GM04503 (cell line): ENCODE results near the gene BOK.
"Not testable (repeated sequence)": the region's sequence is repeated elsewhere in the genome, so short reads cannot be mapped to it uniquely, and the experiment has no call there.

Experiments used
- DNase-seq: peaks from one replicate; pipeline ENCODE4 v3.0.0-alpha.2; 2012; ENCODE audit warnings: low read depth

Gene BOK

GRCh38 chr2:241558532-241559322, at the start of gene BOK:
Gene BOK, plus strand, starts transcription at chr2:241558745. Its CDS starts 739 bp downstream, at chr2:241559484.
- no peak for DNase-seq

GRCh38 chr2:241509155-241509784, 49.3 kb upstream of the BOK start:
- DNase-seq, result no peak

- no peak for DNase-seq
Observed at GRCh38 chr2:241511091-241511741, 47.3 kb upstream of the BOK start.

- DNase-seq, result peak; percentile 8
Observed at GRCh38 chr2:241514553-241514952, 44.0 kb upstream of the BOK start.

GRCh38 chr2:241514986-241515737, 43.4 kb upstream of the BOK start:
- peak; percentile 13 for DNase-seq

GRCh38 chr2:241516520-241516965, 42.0 kb upstream of the BOK start:
- DNase-seq, result no peak

- no peak for DNase-seq
Observed at GRCh38 chr2:241517297-241517696, 41.2 kb upstream of the BOK start.

- DNase-seq, result no peak
Observed at GRCh38 chr2:241519669-241520068, 38.9 kb upstream of the BOK start.

GRCh38 chr2:241522477-241522876, 36.1 kb upstream of the BOK start:
- DNase-seq, result no peak

- DNase-seq, result not testable (repeated sequence)
Observed at GRCh38 chr2:241525818-241526780, 32.4 kb upstream of the BOK start.

- no peak for DNase-seq
Observed at GRCh38 chr2:241530571-241530970, 28.0 kb upstream of the BOK start.

GRCh38 chr2:241531161-241531722, 27.3 kb upstream of the BOK start:
- no peak for DNase-seq

- no peak for DNase-seq
Observed at GRCh38 chr2:241532168-241532567, 26.4 kb upstream of the BOK start.

GRCh38 chr2:241532733-241533601, 25.6 kb upstream of the BOK start:
- no peak for DNase-seq

- no peak for DNase-seq
Observed at GRCh38 chr2:241534293-241534692, 24.3 kb upstream of the BOK start.

- no peak for DNase-seq
Observed at GRCh38 chr2:241534701-241535375, 23.7 kb upstream of the BOK start.

GRCh38 chr2:241535871-241536655, 22.5 kb upstream of the BOK start:
- DNase-seq, result no peak
